IPS DF 6.9 (cell line): ENCODE measurements around the gene KPNB1.

Experiments
- DNase-seq: peaks from one replicate; pipeline ENCODE4 v3.0.0-alpha.2; 2013; ENCODE audit warnings: low read depth, low spot score
- H3K27ac ChIP-seq: one replicate; pipeline ENCODE4 v1.5.1; 2013; ENCODE audit warnings: low read length, control low read depth
- H3K27me3 ChIP-seq: 2 replicates; pipeline ENCODE4 v1.6.1; 2013; ENCODE audit warnings: mild to moderate bottlenecking, low read length; ENCODE audit not compliant: control insufficient read depth, insufficient read depth
- H3K36me3 ChIP-seq: 2 replicates; pipeline ENCODE4 v1.6.1; 2013; ENCODE audit warnings: low read length; ENCODE audit not compliant: control insufficient read depth, insufficient read depth
- H3K4me1 ChIP-seq: 2 replicates; pipeline ENCODE4 v1.6.1; 2013; ENCODE audit warnings: low read length; ENCODE audit not compliant: control insufficient read depth, insufficient read depth
- H3K4me3 ChIP-seq: 2 replicates; pipeline ENCODE4 v1.5.1; 2013; ENCODE audit warnings: mild to moderate bottlenecking, low read length
- H3K9me3 ChIP-seq: 2 replicates; pipeline ENCODE4 v1.6.1; 2013; ENCODE audit warnings: low read length, inconsistent platforms; ENCODE audit not compliant: control insufficient read depth, insufficient read depth
- WGBS: extraction: QIAGEN DNeasy Blood & Tissue Kit; methylation state at CpG from one replicate; pipeline ENCODE4 v1.1.7; 2013; ENCODE audit warnings: mixed read lengths, missing lambda C conversion rate; ENCODE audit not compliant: insufficient read length, insufficient coverage; 5-methylcytosine and 5-hydroxymethylcytosine counted together

KPNB1 gene

GRCh38 chr17:47720754-47721533 lies 71.2 kb downstream of the KPNB1 start:
- no peaks in the 10 kb centered on the region for H3K36me3 ChIP-seq
- DNase-seq: no peak
- no CpG with 5 or more reads among the region's 36 CpGs for WGBS
- no peak overlapping the region for H3K4me3 ChIP-seq
- peaks cover 4% of the 10 kb centered on the region; the same call in 1 of the 2 replicates for H3K4me1 ChIP-seq
- H3K27me3 ChIP-seq: peaks cover 2% of the 10 kb centered on the region; the same call in 1 of the 2 replicates
- no peak overlapping the region for H3K27ac ChIP-seq
- H3K9me3 ChIP-seq: no peaks in the 10 kb centered on the region

GRCh38 chr17:47721725-47722124 lies 72.0 kb downstream of the KPNB1 start:
- H3K36me3 ChIP-seq: no peaks in the 10 kb centered on the region
- no CpG with 5 or more reads among the region's 8 CpGs for whole genome bisulfite sequencing
- DNase-seq: no peak
- no peak overlapping the region for H3K4me3 ChIP-seq
- H3K4me1 ChIP-seq: peaks cover 4% of the 10 kb centered on the region; the same call in 1 of the 2 replicates
- peaks cover 2% of the 10 kb centered on the region; the same call in 1 of the 2 replicates for H3K27me3 ChIP-seq
- H3K9me3 ChIP-seq: no peaks in the 10 kb centered on the region
- no peak overlapping the region for H3K27ac ChIP-seq

GRCh38 chr17:47724705-47725104 lies 75.0 kb downstream of the KPNB1 start:
- WGBS: no CpG with 5 or more reads among the region's 2 CpGs
- DNase-seq: no peak
- H3K27ac ChIP-seq: no peak overlapping the region
- no peaks in the 10 kb centered on the region for H3K36me3 ChIP-seq
- H3K9me3 ChIP-seq: no peaks in the 10 kb centered on the region
- H3K4me1 ChIP-seq: peaks cover 3% of the 10 kb centered on the region; the same call in 1 of the 2 replicates
- H3K27me3 ChIP-seq: peaks cover 2% of the 10 kb centered on the region; the same call in 1 of the 2 replicates
- H3K4me3 ChIP-seq: no peak overlapping the region

GRCh38 chr17:47725446-47726111 lies 75.9 kb downstream of the KPNB1 start:
- H3K27me3 ChIP-seq: peaks cover 2% of the 10 kb centered on the region; the same call in 1 of the 2 replicates
- H3K27ac ChIP-seq: no peak overlapping the region
- peaks cover 3% of the 10 kb centered on the region; the same call in 1 of the 2 replicates for H3K4me1 ChIP-seq
- no peaks in the 10 kb centered on the region for H3K36me3 ChIP-seq
- no CpG with 5 or more reads among the region's 13 CpGs for WGBS
- H3K4me3 ChIP-seq: no peak overlapping the region
- no peak for DNase-seq
- H3K9me3 ChIP-seq: no peaks in the 10 kb centered on the region

GRCh38 chr17:47726796-47727703 lies 77.3 kb downstream of the KPNB1 start:
- H3K4me3 ChIP-seq: no peak overlapping the region
- WGBS: no CpG with 5 or more reads among the region's 12 CpGs
- no peak overlapping the region for H3K27ac ChIP-seq
- no peaks in the 10 kb centered on the region for H3K4me1 ChIP-seq
- H3K9me3 ChIP-seq: no peaks in the 10 kb centered on the region
- H3K27me3 ChIP-seq: peaks cover 4% of the 10 kb centered on the region; the same call in 1 of the 2 replicates
- DNase-seq: no peak
- no peaks in the 10 kb centered on the region for H3K36me3 ChIP-seq

- H3K9me3 ChIP-seq: no peaks in the 10 kb centered on the region
- no peak for DNase-seq
- peaks cover 10% of the 10 kb centered on the region; the same call in 1 of the 2 replicates for H3K27me3 ChIP-seq
- no peak overlapping the region for H3K4me3 ChIP-seq
- H3K27ac ChIP-seq: no peak overlapping the region
- WGBS: no CpG with 5 or more reads among the region's 9 CpGs
- H3K36me3 ChIP-seq: no peaks in the 10 kb centered on the region
- no peaks in the 10 kb centered on the region for H3K4me1 ChIP-seq
These were observed 78.0 kb downstream of the KPNB1 start for GRCh38 chr17:47727704-47728036.

- H3K36me3 ChIP-seq: no peaks in the 10 kb centered on the region
- H3K4me1 ChIP-seq: no peaks in the 10 kb centered on the region
- H3K9me3 ChIP-seq: no peaks in the 10 kb centered on the region
- H3K4me3 ChIP-seq: no peak overlapping the region
- WGBS: no CpG with 5 or more reads among the region's 4 CpGs
- DNase-seq: no peak
- peaks cover 13% of the 10 kb centered on the region for H3K27me3 ChIP-seq
- H3K27ac ChIP-seq: no peak overlapping the region
These were observed 78.6 kb downstream of the KPNB1 start for GRCh38 chr17:47728214-47728877.

GRCh38 chr17:47729476-47729875 lies 79.8 kb downstream of the KPNB1 start:
- Histone ChIP-seq H3K9me3 (no peaks in the 10 kb centered on the region), H3K4me3 (no peak overlapping the region), H3K27ac (no peak overlapping the region), H3K36me3 (no peaks in the 10 kb centered on the region), H3K4me1 (0 out of 2 replicates have a peak, but pooled peaks cover 2% of the 10 kb centered on the region), H3K27me3 (peaks cover 22% of the 10 kb centered on the region)
- DNase-seq: no peak
- WGBS: no CpG with 5 or more reads among the region's 8 CpGs

- no peaks in the 10 kb centered on the region for H3K36me3 ChIP-seq
- H3K27ac ChIP-seq: no peak overlapping the region
- DNase-seq: no peak
- WGBS: no CpG with 5 or more reads among the region's 4 CpGs
- H3K9me3 ChIP-seq: no peaks in the 10 kb centered on the region
- H3K4me1 ChIP-seq: 0 out of 2 replicates have a peak, but pooled peaks cover 2% of the 10 kb centered on the region
- peaks cover 32% of the 10 kb centered on the region for H3K27me3 ChIP-seq
- no peak overlapping the region for H3K4me3 ChIP-seq
These were observed 81.0 kb downstream of the KPNB1 start for GRCh38 chr17:47730681-47731080.
